GM18907 (cell line): ENCODE measurements around the gene LMCD1.

Experiments used
- ATAC-seq: cut with Tn5 transposase; IDR thresholded peaks from one replicate; pipeline ENCODE4 v1.9.1; 2021; ENCODE audit warnings: mild to moderate bottlenecking, moderate library complexity; ENCODE audit not compliant: unreplicated experiment

Gene LMCD1

GRCh38 chr3:8503871-8504610, 2.4 kb downstream of the LMCD1 start:
- ATAC-seq = peak; percentile 10

- no peak for ATAC-seq
Observed at GRCh38 chr3:8504611-8504973, 3.0 kb downstream of the LMCD1 start.

GRCh38 chr3:8505621-8506020, 4.0 kb downstream of the LMCD1 start:
- no peak for ATAC-seq

- no peak for ATAC-seq
Observed at GRCh38 chr3:8506571-8507061, 5.0 kb downstream of the LMCD1 start.

GRCh38 chr3:8507496-8507895, 5.9 kb downstream of the LMCD1 start:
- ATAC-seq = no peak

- ATAC-seq = no peak
Observed at GRCh38 chr3:8509961-8510360, 8.3 kb downstream of the LMCD1 start.

GRCh38 chr3:8512234-8512633, 10.6 kb downstream of the LMCD1 start:
- ATAC-seq = no peak

GRCh38 chr3:8516047-8516661, 14.5 kb downstream of the LMCD1 start:
- no peak for ATAC-seq

- no peak for ATAC-seq
Observed at GRCh38 chr3:8516783-8517182, 15.2 kb downstream of the LMCD1 start.

GRCh38 chr3:8517487-8517886, 15.9 kb downstream of the LMCD1 start:
- no peak for ATAC-seq

GRCh38 chr3:8518138-8518537, 16.5 kb downstream of the LMCD1 start:
- no peak for ATAC-seq

- ATAC-seq = no peak
Observed at GRCh38 chr3:8519156-8519555, 17.5 kb downstream of the LMCD1 start.

GRCh38 chr3:8519774-8520448, 18.3 kb downstream of the LMCD1 start:
- ATAC-seq = no peak

- ATAC-seq = no peak
Observed at GRCh38 chr3:8520816-8521403, 19.3 kb downstream of the LMCD1 start.

- ATAC-seq = no peak
Observed at GRCh38 chr3:8523041-8523440, 21.4 kb downstream of the LMCD1 start.

GRCh38 chr3:8524249-8524648, 22.6 kb downstream of the LMCD1 start:
- peak; percentile 58 for ATAC-seq

- peak; percentile 62 for ATAC-seq
Observed at GRCh38 chr3:8524656-8525399, 23.2 kb downstream of the LMCD1 start.

GRCh38 chr3:8525893-8526292, 24.3 kb downstream of the LMCD1 start:
- ATAC-seq = no peak

- no peak for ATAC-seq
Observed at GRCh38 chr3:8529181-8529637, 27.6 kb downstream of the LMCD1 start.

GRCh38 chr3:8529738-8530525, 28.3 kb downstream of the LMCD1 start:
- ATAC-seq = no peak
